Skin of body (tissue), 2 donors: ENCODE data around the gene ACTR1A. TPM values are rescaled to one million over a fixed set of nuclear protein-coding genes. Genes with fewer than 3 reads are reported as not detected.
"Not testable (repeated sequence)": the region's sequence is repeated elsewhere in the genome, so short reads cannot be mapped to it uniquely, and the experiment has no call there.

ENCODE experiments used
- DNase-seq: peaks from one replicate; lab custom pipeline; 2025; lab: John Stamatoyannopoulos, UW
- total RNA-seq: library from RNA; depleted of rRNA; stranded (reverse); fragments of >200 nt; gene quantifications from one replicate; pipeline ENCODE4 v1.2.3, GENCODE V29; 2014

The ACTR1A gene
- total RNA-seq, 1 donor from 2014 or later, result 49.9 TPM

GRCh38 chr10:102515724-102516123 lies 13.2 kb upstream of the ACTR1A start:
- DNase-seq, result no peak

- DNase-seq, result no peak
Measured at GRCh38 chr10:102514487-102515311, 12.2 kb upstream of the ACTR1A start.

GRCh38 chr10:102511583-102512274 lies 9.2 kb upstream of the ACTR1A start:
- DNase-seq, result peak; percentile 53

GRCh38 chr10:102509387-102509786 lies 6.9 kb upstream of the ACTR1A start:
- DNase-seq, result no peak

- no peak for DNase-seq
Measured at GRCh38 chr10:102508506-102508905, 6.0 kb upstream of the ACTR1A start.

- no peak for DNase-seq
Measured at GRCh38 chr10:102507521-102507920, 5.0 kb upstream of the ACTR1A start.

GRCh38 chr10:102505462-102506115 lies 3.1 kb upstream of the ACTR1A start:
- DNase-seq, result no peak

GRCh38 chr10:102504976-102505300 lies 2.4 kb upstream of the ACTR1A start:
- no peak for DNase-seq

GRCh38 chr10:102504179-102504975 lies 1.9 kb upstream of the ACTR1A start:
- DNase-seq, result peak; percentile 30

- peak; percentile 98 for DNase-seq
Measured at GRCh38 chr10:102503264-102504178, 1.0 kb upstream of the ACTR1A start, which contains the start of gene SUFU. TSS of gene SUFU (plus strand) at chr10:102503972. CDS start at chr10:102504153, 181 bp downstream.

- peak; percentile 99 for DNase-seq
Measured at GRCh38 chr10:102502029-102502336, 529 bp downstream of the ACTR1A start.

GRCh38 chr10:102501201-102502028 lies 1.1 kb downstream of the ACTR1A start:
- peak; percentile 66 for DNase-seq

GRCh38 chr10:102500686-102501085 lies 1.8 kb downstream of the ACTR1A start:
- not testable (repeated sequence) for DNase-seq

GRCh38 chr10:102499356-102499755 lies 3.2 kb downstream of the ACTR1A start:
- no peak for DNase-seq

GRCh38 chr10:102497545-102497944 lies 5.0 kb downstream of the ACTR1A start:
- no peak for DNase-seq

- no peak for DNase-seq
Measured at GRCh38 chr10:102493771-102494170, 8.7 kb downstream of the ACTR1A start.

- DNase-seq, result no peak
Measured at GRCh38 chr10:102492983-102493382, 9.5 kb downstream of the ACTR1A start.

GRCh38 chr10:102492344-102492939 lies 10.1 kb downstream of the ACTR1A start:
- DNase-seq, result no peak

- no peak for DNase-seq
Measured at GRCh38 chr10:102491136-102491535, 11.4 kb downstream of the ACTR1A start.
